Fibroblast of skin of left quadriceps (primary cell): ENCODE results near the gene DDIT3.
"Not testable (repeated sequence)": the region's sequence is repeated elsewhere in the genome, so short reads cannot be mapped to it uniquely, and the experiment has no call there.

Experiments
- DNase-seq, 2 experiments: peaks; one replicate each; pipeline ENCODE4 v3.0.0-alpha.2; 2013; ENCODE audit warnings: low read depth in 2 of 2

The DDIT3 gene

GRCh38 chr12:57513266-57513665, 7.0 kb downstream of the DDIT3 start:
- DNase-seq, result no peak

DNA sequence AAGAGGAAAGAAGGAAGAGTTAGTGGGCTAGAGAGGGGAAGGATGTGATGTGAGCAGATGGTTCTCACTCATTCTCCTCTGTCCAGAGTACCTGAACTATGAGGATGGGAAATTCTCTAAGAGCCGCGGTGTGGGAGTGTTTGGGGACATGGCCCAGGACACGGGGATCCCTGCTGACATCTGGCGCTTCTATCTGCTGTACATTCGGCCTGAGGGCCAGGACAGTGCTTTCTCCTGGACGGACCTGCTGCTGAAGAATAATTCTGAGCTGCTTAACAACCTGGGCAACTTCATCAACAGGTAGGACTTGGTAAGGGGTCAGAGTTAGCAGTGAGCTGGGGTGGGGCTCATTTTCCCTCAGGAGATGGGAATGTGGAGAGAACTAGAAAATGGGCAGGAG, 7.6 kb downstream of the DDIT3 start:
- no peak for DNase-seq

- no peak for DNase-seq
Observed at GRCh38 chr12:57511588-57512325, 8.6 kb downstream of the DDIT3 start.

DNA sequence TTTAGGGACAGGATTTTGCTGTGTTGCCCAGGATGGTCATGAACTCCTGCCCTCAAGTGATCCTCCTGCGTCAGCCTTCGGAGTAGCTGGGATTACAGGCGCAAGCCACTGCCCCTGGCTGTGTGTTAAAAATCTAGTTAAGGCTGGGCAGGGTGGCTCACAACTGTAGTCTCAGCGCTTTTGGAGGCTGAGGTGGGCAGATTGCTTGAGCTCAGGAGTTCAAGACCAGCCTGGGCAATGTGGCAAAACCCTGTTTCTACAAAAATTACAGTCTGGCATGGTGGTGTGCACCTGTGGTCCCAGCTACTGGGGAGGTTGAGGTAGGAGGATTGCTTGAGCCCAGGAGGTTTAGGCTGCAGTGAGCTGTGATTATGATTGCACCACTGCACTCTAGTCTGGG, 9.2 kb downstream of the DDIT3 start:
- DNase-seq, result no peak

GRCh38 chr12:57507796-57508195, 12.5 kb downstream of the DDIT3 start:
- not testable (repeated sequence) for DNase-seq

- DNase-seq, result not testable (repeated sequence)
Observed at GRCh38 chr12:57506541-57506940, 13.8 kb downstream of the DDIT3 start.

GRCh38 chr12:57502311-57502969, 17.9 kb downstream of the DDIT3 start:
- DNase-seq, result not testable (repeated sequence)

GRCh38 chr12:57500213-57500612, 20.1 kb downstream of the DDIT3 start:
- DNase-seq, result no peak

DNA sequence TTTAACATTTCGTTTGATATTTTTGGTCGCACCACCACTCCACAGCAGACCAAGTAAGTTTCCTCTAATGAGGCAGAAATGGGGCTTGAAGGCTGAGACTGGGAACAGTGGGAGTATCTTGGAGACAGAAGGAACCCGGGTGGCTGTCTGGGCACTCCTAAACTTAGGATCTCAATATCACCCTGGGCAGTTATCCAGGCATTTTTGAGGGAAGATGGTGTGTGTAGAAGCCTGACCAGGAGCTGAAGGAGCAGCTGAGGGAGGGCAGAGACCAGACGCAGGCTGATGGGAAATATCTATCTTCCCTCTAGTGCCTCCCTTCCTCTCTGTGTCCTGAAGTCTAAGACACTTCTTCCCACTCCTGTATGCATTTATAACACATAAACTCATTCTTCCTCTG, 21.7 kb downstream of the DDIT3 start:
- DNase-seq, result no peak

- no peak for DNase-seq
Observed at GRCh38 chr12:57498132-57498502, 22.2 kb downstream of the DDIT3 start.

DNA sequence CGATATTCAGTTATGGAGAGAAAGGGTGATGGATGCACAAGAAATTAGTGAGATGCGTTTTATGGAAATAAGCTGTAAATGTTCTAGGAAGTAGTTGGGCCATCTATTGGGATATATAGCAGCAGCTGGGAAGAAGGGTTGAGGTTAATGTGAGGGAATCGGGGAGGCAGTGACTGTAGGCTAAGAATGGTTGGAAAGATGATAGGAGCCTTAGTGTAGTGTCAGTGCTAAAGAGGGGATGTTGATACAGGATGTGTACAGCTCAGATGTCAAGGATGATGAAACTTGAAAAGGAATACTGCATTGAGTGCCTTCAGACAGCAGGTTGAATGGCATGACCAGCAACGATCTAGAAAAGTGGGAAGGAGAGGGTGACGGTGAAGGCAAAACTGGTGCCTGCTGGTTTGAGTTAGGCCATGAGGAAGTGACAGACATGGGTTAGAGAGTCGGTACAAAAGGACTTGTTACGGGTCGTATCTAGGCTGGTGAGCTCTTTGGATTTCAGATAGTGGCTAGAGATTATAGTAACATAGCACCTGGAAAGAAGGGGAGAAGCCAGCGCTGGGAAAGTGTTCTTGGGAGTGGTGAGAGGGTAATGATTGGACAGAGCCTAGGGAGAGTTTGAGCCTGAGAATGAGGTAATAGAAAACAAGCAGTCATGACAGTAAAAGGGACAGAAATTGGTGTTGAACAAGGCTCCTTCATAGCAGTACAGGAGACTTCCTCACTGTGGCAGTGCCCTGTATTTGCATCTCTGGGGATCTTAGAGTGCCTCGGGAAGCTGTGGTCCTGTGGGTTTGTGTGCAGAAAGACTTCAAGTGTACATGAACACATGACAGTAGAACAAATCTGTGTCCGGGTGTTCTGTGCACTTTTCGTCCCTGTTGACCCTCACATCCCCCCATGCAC, 22.8 kb downstream of the DDIT3 start:
- no peak for DNase-seq

DNA sequence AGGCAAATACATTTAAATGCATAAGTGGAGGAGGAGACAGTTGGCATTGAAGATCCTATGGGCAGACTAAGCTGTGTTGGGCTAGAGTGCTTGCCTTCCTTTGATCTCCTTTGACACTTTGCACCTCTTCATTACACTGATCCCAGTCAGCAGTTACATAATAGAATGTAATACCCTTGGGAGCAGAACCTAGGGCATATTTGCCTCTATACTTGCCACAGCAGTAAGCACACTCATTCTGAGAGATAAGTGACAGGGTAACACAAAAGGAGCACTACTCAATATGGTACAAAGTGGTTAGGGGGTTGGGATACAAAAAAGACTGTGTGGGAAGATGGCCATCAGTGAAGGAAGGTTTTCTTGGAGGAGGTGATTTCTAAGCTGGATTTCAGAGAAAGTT, 23.5 kb downstream of the DDIT3 start:
- no peak for DNase-seq

DNA sequence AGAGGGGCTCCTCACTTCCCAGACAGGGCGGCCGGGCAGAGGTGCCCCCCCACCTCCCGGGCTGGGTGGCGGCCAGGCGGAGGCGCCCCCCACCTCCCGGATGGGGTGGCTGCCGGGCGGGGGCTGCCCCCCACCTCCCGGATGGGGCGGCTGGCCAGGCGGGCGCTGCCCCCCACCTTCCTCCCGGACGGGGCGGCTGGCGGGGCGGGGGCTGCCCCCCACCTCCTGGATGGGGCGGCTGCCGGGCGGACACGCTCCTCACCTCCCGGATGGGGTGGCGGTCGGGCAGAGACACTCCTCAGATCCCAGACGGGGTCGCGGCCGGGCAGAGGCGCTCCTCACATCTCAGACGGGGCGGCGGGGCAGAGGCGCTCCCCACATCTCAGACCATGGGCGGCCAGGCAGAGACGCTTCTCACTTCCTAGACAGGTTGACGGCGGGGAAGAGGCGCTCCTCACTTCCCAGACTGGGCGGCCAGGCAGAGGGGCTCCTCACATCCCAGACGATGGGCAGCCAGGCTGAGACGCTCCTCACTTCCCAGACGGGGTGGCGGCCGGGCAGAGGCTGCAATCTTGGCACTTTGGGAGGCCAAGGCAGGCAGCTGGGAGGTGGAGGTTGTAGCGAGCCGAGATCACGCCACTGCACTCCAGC, 25.1 kb downstream of the DDIT3 start:
- DNase-seq, result not testable (repeated sequence)

DNA sequence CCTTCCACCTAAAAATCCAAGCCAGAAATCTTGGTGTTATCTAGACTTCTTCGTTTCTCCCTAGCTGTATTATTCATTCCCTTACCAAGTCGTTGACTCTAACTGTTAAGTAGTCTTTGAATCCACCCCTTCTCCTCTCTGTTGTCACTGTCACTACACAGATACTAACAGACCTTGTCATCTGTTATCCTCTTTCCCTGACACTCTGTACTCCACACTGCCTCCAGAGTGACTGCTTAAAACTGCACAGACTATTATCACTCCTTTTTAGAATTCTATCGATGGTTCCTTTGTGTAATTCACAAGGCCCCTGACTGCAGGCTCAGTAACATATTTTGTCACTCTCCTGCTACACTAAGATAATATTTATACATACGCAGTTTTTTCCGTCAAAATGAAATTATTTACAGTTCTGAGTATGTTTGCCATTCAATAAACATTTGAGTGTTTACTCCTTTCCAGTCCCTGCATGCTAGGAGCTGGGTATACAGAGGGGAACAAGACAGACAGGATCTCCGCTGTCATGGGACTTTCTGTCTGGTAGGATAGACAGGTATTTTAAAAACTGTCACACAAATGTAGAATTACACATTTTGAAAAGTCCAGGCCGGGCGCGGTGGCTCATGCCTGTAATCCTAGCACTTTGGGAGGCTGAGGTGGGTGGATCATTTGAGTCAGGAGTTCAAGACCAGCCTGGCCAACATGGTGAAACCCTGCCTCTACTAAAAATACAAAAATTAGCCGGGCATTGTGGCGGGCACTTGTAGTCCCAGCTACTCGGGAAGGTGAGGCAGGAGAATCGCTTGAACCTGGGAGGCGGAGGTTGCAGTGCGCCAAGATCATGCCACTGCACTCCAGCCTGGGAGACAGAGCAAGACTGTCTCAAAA, 28.7 kb downstream of the DDIT3 start:
- no peak for DNase-seq

- DNase-seq, result no peak
Observed at GRCh38 chr12:57490126-57490525, 30.2 kb downstream of the DDIT3 start.

DNA sequence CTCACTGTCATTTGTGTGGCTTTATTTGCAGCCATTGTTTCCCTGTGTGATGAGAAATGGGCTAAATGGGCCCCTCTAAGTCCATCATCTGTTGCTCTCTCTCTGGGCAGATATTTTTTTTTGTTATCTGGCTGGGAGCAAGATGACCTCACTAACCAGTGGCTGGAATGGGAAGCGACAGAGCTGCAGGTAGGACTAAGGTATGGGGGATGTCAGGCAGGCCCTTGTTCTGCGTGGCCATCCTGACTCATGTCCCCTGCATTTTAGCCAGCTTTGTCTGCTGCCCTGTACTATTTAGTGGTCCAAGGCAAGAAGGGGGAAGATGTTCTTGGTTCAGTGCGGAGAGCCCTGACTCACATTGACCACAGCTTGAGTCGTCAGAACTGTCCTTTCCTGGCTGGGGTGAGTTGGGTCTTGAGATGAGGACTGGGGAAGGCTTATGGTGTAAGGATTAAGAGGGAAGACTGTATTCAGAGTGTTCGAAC, 31.1 kb downstream of the DDIT3 start:
- DNase-seq, result no peak

DNA sequence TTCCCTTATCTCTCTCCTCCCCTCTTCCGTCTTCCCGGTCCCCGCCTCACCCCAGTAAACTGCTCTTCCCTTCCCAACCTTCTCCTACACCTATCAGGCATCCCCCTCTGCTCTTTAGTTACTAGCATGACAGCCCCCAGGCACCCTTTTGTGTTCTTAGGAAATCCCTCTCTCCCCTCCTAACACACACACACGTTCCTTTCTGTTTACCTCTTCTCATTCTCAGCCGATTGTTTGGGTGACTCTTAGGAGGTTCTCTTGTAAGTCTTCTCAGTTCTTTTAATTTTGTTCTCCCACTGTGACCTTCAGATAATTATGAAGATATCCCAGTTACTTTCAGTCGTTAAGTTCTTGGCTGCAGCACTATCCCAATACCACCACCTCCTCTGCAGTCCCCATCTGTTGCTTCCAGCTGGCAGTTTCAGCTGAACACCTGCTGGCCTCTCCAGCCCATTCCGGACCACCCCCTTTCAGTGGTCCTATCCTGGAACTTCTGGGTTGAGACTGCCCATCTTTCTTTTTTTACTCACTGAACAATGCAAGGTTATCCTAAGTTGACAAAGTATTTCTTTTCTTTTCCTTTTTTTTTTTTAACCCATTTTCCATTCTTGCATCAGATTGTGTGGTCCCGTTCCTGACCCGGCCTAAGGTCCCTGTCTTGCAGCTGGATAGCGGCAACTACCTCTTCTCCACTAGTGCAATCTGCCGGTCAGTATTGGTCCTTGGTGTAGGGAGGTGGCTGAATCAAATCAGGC, 31.7 kb downstream of the DDIT3 start:
- DNase-seq, result no peak

GRCh38 chr12:57487597-57488401, 32.5 kb downstream of the DDIT3 start, which contains the start of gene MARS1:
TSS of gene MARS1 (plus strand) at chr12:57488068. CDS start at chr12:57488091, 23 bp downstream.
- DNase-seq, result peak; percentile 95

GRCh38 chr12:57487055-57487596, 33.2 kb downstream of the DDIT3 start:
- DNase-seq, result no peak
